GM21367 (cell line): Measurements from ENCODE around the gene FSIP1.

ENCODE experiments used
- ATAC-seq: cut with Tn5 transposase; IDR thresholded peaks from one replicate; pipeline ENCODE4 v1.9.1; 2021; ENCODE audit not compliant: unreplicated experiment

FSIP1 gene

GRCh38 chr15:39597751-39598185 lies 184.9 kb downstream of the FSIP1 start:
- no peak for ATAC-seq

- ATAC-seq: no peak
These were observed 185.3 kb downstream of the FSIP1 start for GRCh38 chr15:39597336-39597735.

GRCh38 chr15:39596358-39597051 lies 186.1 kb downstream of the FSIP1 start:
- ATAC-seq: no peak

GRCh38 chr15:39595338-39596221 lies 187.1 kb downstream of the FSIP1 start:
- no peak for ATAC-seq

GRCh38 chr15:39594446-39595337 lies 187.9 kb downstream of the FSIP1 start:
- no peak for ATAC-seq

GRCh38 chr15:39593656-39594445 lies 188.8 kb downstream of the FSIP1 start:
- ATAC-seq: no peak

GRCh38 chr15:39593071-39593655 lies 189.5 kb downstream of the FSIP1 start:
- no peak for ATAC-seq

GRCh38 chr15:39592500-39592899 lies 190.1 kb downstream of the FSIP1 start:
- ATAC-seq: no peak

- no peak for ATAC-seq
These were observed 190.7 kb downstream of the FSIP1 start for GRCh38 chr15:39591896-39592315.

- no peak for ATAC-seq
These were observed 191.3 kb downstream of the FSIP1 start for GRCh38 chr15:39591141-39591895.

- ATAC-seq: no peak
These were observed 192.6 kb downstream of the FSIP1 start for GRCh38 chr15:39589815-39590644.

- no peak for ATAC-seq
These were observed 193.3 kb downstream of the FSIP1 start for GRCh38 chr15:39589193-39589814.

- no peak for ATAC-seq
These were observed 194.0 kb downstream of the FSIP1 start for GRCh38 chr15:39588531-39589192.

- ATAC-seq: no peak
These were observed 194.7 kb downstream of the FSIP1 start for GRCh38 chr15:39587731-39588530.

- no peak for ATAC-seq
These were observed 195.4 kb downstream of the FSIP1 start for GRCh38 chr15:39587096-39587721.
